NK-92 (cell line): Measurements from ENCODE around the gene SULT1C4.
"Not testable (repeated sequence)": the region's sequence is repeated elsewhere in the genome, so short reads cannot be mapped to it uniquely, and the experiment has no call there.

Experiments used
- DNase-seq: peaks from one replicate; lab custom pipeline; 2025; ENCODE audit not compliant: unreplicated experiment; lab: John Stamatoyannopoulos, UW

Gene SULT1C4

GRCh38 chr2:108377815-108378630 lies at the start of gene SULT1C4:
SULT1C4 (plus strand) TSS chr2:108377954; CDS start chr2:108378338, 384 bp downstream.
- no peak for DNase-seq

DNA sequence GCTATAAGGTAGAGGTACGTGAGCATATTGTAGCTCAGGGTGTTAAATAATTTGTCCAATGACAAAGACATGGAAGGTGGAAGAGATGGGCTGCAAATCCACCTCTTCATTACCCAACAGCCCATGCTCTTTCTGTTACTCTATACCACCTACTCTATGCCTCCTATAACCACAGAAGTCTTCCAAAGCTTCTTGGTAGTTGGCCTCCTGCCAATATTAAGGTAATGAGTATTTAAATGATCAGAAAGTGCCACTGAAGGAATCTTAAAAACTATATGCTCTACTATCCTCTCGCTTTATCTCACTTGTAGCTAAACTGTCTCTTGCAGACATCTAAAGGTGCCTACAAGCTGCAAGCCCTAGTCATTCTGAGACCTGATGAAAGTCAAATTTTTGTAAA lies 48.0 kb upstream of the SULT1C4 start:
- DNase-seq, result no peak

DNA sequence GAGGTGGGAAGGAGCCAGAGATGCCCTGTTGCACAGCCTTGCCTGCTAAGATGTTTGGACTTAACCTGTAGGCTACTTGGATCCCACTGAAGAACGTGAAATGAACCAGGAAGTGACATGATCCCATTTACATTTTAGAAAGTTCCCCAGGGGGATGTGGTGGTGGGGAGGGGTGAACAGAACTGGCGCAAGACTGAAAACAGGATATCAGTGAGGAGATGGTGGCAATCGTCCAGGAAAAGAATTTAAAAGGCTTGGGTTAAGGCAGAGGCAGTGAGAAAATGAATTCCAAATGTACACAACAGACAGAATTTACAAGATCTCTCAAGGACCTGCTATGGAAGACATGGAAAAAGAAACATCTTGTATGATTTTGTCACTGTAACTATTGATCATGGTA lies 46.8 kb upstream of the SULT1C4 start:
- no peak for DNase-seq

GRCh38 chr2:108345951-108346350 lies 31.8 kb upstream of the SULT1C4 start:
- DNase-seq, result no peak

DNA sequence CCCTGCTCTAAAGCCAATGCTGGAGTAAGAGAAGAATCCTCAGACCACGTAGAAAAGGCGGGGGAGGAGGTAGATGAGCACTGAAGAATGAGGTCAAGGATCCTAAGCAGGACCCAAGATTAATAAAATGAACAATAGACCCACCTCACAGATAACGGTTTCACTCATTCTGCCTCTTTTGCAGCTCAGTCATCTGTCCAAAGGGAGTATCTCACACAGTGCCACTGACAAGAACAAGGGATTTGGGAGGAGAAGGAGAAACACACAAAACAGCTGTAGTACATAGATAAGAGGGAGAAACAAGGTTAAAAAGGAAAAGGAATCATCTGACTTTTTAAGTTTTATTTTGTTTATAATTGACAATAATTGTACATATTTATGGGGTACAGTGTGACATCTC lies 30.9 kb upstream of the SULT1C4 start:
- DNase-seq, result no peak

DNA sequence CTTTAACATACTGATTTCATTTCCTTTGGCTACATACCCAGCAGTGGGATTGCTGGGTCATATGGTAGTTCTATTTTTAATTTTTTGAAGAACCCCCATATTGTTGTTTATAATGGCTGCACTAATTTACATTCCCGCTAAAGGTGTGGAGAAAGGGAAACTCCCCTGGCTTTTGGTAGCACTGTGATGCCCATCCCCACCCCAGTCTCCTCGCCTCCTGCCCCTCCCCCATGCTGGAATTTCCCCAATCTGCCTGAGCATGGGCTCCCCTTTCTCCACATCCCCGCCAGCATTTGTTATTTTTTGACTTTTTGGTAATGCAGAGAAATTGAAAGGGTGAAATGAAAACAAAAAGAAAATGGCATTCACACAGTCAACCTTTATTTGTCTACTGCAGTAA lies 30.0 kb upstream of the SULT1C4 start:
- DNase-seq, result no peak

- DNase-seq, result no peak
These were observed 28.8 kb upstream of the SULT1C4 start for GRCh38 chr2:108348816-108349570.

- no peak for DNase-seq
These were observed 28.2 kb upstream of the SULT1C4 start for GRCh38 chr2:108349571-108349928.

DNA sequence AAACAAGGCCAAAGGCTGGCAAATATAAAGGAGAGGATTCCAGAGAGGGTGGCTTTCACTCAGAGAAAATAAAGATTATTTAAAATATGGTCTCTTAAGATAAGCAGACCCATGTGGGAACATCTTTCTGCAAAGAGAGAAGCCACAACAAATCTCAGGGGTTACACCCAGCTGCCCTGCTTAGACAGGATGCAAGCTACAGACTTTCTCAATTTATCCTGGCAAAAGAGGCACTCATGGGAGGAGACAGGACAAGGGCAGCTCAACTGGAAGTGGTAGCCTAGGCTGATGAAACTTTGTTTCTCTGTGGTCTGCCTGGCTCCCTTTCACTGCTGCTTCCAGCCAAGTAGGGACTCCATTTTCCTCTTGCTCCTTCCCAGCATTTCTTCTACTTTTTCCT lies 25.9 kb upstream of the SULT1C4 start:
- no peak for DNase-seq

DNA sequence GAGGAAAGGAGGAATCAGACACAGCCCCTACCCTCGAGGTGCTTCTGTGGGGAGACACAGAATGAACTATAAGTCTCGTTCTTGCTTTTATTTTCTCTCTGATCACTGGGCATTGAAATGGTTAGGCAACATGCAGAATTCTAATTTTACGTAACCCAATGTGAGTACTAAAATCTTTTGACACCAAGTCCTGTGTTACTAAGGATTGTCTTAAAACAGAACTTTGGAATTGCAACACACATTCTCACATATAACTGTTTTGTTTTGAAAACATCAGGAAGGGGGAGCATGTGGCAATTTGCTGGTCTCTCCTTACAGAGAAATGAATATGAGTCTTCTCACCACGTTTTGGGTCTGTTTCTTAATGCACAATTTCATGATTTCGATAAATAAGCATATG lies 23.6 kb upstream of the SULT1C4 start:
- no peak for DNase-seq

- DNase-seq, result no peak
These were observed 21.6 kb upstream of the SULT1C4 start for GRCh38 chr2:108355906-108356734.

GRCh38 chr2:108359336-108359735 lies 18.4 kb upstream of the SULT1C4 start:
- not testable (repeated sequence) for DNase-seq

DNA sequence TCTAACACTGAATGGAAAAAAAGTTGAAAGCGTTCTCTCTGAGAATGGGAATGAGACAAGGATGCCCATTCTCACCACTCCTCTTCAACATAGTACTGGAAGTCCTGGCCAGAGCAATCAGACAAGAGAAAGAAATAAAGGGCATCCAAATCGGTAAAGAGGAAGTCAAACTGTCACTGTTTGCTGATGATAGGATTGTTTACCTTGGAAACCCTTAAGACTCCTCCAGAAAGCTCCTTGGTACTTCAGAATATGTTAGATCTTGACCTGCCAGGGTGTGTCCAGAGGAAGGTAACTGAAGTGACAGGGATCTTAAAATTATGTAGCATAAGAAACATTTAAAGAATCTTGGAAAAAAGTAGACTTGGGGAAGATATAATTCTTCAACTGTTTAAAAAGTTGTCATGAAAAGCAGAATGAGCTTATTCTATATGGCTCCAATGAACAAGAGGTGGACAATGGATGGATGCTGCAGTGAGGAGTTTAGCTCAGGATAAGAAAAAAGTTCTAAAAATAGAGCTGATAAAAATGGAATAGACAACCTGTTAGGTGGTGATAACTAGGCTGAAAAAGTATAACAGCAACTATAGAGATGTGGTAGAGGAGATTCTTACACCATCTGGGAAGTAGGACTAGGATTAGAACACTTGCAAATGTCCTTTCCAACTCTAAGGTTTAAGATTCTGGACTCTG lies 16.8 kb upstream of the SULT1C4 start:
- DNase-seq, result no peak

GRCh38 chr2:108363024-108363907 lies 14.5 kb upstream of the SULT1C4 start:
- no peak for DNase-seq

DNA sequence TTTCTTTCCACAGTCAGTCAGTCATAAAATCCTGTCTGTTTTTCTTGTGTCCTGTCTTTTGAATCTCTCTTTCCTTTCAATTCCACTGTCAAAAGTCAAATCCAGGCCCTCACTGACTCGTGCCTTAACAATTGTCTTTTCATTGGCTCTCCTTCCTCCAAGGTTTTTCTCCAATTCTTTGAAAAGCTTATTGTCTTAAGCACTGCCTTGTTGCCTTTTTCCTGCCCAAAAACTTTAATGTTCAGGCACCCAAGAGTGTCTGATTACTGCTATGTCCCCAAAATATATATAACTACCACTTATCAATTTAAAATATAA lies 13.9 kb upstream of the SULT1C4 start:
- DNase-seq, result no peak

DNA sequence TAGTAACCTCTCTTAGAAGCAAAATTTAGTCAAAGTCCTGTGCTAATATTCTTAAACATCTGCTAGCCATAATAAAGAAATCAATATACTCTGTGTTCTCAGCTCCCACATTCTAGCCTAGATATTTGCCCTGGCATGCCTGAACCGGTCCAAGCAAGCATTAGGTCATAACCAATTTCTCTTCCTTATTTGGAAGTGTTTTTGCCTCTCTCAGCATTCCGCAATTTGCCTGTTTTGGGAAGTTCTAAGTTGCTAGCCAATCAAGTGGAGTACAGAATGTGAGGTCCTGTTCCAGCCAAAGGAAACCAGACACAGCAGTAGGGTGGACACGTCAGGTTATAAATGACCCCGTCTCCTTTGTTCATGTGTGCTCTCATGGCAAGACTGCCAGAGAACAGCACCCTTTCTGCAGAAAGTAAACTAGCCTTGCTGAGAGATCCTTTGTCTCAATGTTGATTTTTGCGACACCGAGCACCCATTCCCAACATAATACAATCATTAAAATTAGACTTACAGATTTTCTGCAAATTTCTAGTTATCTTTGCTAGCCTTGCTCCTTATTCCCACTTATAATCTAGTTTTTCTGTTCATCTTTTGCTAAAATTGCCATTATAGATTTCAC lies 13.0 kb upstream of the SULT1C4 start:
- DNase-seq, result no peak

- no peak for DNase-seq
These were observed 12.1 kb upstream of the SULT1C4 start for GRCh38 chr2:108365656-108366055.

- no peak for DNase-seq
These were observed 10.7 kb upstream of the SULT1C4 start for GRCh38 chr2:108367014-108367413.

- DNase-seq, result no peak
These were observed 10.1 kb upstream of the SULT1C4 start for GRCh38 chr2:108367561-108368175.
